Cardiac septum (tissue), 1 donor: ENCODE data around the gene CAPZB. TPM values are rescaled to one million over a fixed set of nuclear protein-coding genes. Genes with fewer than 3 reads are reported as not detected.

Experiments used
- DNase-seq: peaks from one replicate; pipeline ENCODE4 v3.0.0-alpha.2; 2020; ENCODE audit warnings: low spot score
- intact Hi-C: fragments of 100-400 bp; cut with DNase I; formaldehyde crosslinking; loops from one replicate; pipeline ENCODE4 v1.14.0; 2022
- total RNA-seq: library from RNA; stranded (reverse); fragmentation: NEBNext Ultra II Directional; extraction: Animal tissue kit (Norgen Biotek cat#: 25700); gene quantifications from one replicate; pipeline ENCODE4 v1.2.1, GENCODE V29; 2021
- donor health status: DM: no; HTN: no; CAD: no.

The CAPZB gene
- total RNA-seq, 1 donor from 2014 or later: 213 TPM

GRCh38 chr1:19400875-19401534 lies 84.3 kb downstream of the CAPZB start:
- DNase-seq: no peak
- intact Hi-C loops: loop anchor here (5.0 kb wide), 1 partner anchor 36 kb away; no protein-coding TSS in a partner anchor

GRCh38 chr1:19400192-19400611 lies 85.1 kb downstream of the CAPZB start:
- intact Hi-C loops: loop anchor here (5.0 kb wide), 1 partner anchor 37 kb away; no protein-coding TSS in a partner anchor
- DNase-seq: no peak

- intact Hi-C loops: no loop called here
- DNase-seq: no peak
Measured at GRCh38 chr1:19398309-19398760, 87.0 kb downstream of the CAPZB start.

GRCh38 chr1:19397217-19397945 lies 88.0 kb downstream of the CAPZB start:
- intact Hi-C loops: no loop called here
- DNase-seq: no peak

GRCh38 chr1:19396280-19396679 lies 89.1 kb downstream of the CAPZB start:
- intact Hi-C loops: no loop called here
- no peak for DNase-seq

- intact Hi-C loops: no loop called here
- DNase-seq: no peak
Measured at GRCh38 chr1:19395678-19396192, 89.6 kb downstream of the CAPZB start.

- intact Hi-C loops: loop anchor here (5.0 kb wide), 2 partner anchors 89 to 189 kb away; no protein-coding TSS in a partner anchor
- no peak for DNase-seq
Measured at GRCh38 chr1:19393046-19393445, 92.3 kb downstream of the CAPZB start.

GRCh38 chr1:19392221-19392620 lies 93.1 kb downstream of the CAPZB start:
- no peak for DNase-seq
- intact Hi-C loops: loop anchor here (5.0 kb wide), 2 partner anchors 90 to 190 kb away; no protein-coding TSS in a partner anchor

- DNase-seq: no peak
- intact Hi-C loops: loop anchor here (2.0 to 5.0 kb wide), 3 partner anchors 91 to 259 kb away; no protein-coding TSS in a partner anchor
Measured at GRCh38 chr1:19391596-19391981, 93.8 kb downstream of the CAPZB start.

- DNase-seq: no peak
- intact Hi-C loops: loop anchor here (2.0 to 5.0 kb wide), 3 partner anchors 91 to 260 kb away; no protein-coding TSS in a partner anchor
Measured at GRCh38 chr1:19390901-19391595, 94.3 kb downstream of the CAPZB start.

GRCh38 chr1:19390166-19390850 lies 95.0 kb downstream of the CAPZB start:
- no peak for DNase-seq
- intact Hi-C loops: loop anchor here (2.0 to 5.0 kb wide), 3 partner anchors 92 to 260 kb away; no protein-coding TSS in a partner anchor

- no peak for DNase-seq
- intact Hi-C loops: no loop called here
Measured at GRCh38 chr1:19388980-19389379, 96.4 kb downstream of the CAPZB start.

GRCh38 chr1:19387045-19387467 lies 98.3 kb downstream of the CAPZB start:
- no peak for DNase-seq
- intact Hi-C loops: no loop called here

- no peak for DNase-seq
- intact Hi-C loops: no loop called here
Measured at GRCh38 chr1:19385869-19386591, 99.3 kb downstream of the CAPZB start.

GRCh38 chr1:19385221-19385620 lies 100.1 kb downstream of the CAPZB start:
- no peak for DNase-seq
- intact Hi-C loops: no loop called here

GRCh38 chr1:19384772-19385187 lies 100.6 kb downstream of the CAPZB start:
- intact Hi-C loops: no loop called here
- no peak for DNase-seq

- DNase-seq: no peak
- intact Hi-C loops: no loop called here
Measured at GRCh38 chr1:19384113-19384512, 101.2 kb downstream of the CAPZB start.

GRCh38 chr1:19382222-19382621 lies 103.1 kb downstream of the CAPZB start:
- no peak for DNase-seq
- intact Hi-C loops: no loop called here

GRCh38 chr1:19381261-19381660 lies 104.1 kb downstream of the CAPZB start:
- no peak for DNase-seq
- intact Hi-C loops: no loop called here
